AG09319 (cell line): ENCODE data around the gene TMEM86B.
"Not testable (repeated sequence)": the region's sequence is repeated elsewhere in the genome, so short reads cannot be mapped to it uniquely, and the experiment has no call there.

Source experiments
- DNase-seq: peaks from one replicate; pipeline ENCODE4 v3.0.0-alpha.2; 2010; ENCODE audit warnings: low read depth; ENCODE audit errors: extremely low read depth
- CTCF ChIP-seq: IDR thresholded peaks from 2 replicates; pipeline ENCODE4 v1.5.1; 2011; ENCODE audit warnings: low read depth, mild to moderate bottlenecking, inconsistent platforms, low read length, moderate library complexity

The TMEM86B gene

GRCh38 chr19:55209693-55210472 is 18.7 kb downstream of the TMEM86B start:
- DNase-seq = peak; percentile 69

DNA sequence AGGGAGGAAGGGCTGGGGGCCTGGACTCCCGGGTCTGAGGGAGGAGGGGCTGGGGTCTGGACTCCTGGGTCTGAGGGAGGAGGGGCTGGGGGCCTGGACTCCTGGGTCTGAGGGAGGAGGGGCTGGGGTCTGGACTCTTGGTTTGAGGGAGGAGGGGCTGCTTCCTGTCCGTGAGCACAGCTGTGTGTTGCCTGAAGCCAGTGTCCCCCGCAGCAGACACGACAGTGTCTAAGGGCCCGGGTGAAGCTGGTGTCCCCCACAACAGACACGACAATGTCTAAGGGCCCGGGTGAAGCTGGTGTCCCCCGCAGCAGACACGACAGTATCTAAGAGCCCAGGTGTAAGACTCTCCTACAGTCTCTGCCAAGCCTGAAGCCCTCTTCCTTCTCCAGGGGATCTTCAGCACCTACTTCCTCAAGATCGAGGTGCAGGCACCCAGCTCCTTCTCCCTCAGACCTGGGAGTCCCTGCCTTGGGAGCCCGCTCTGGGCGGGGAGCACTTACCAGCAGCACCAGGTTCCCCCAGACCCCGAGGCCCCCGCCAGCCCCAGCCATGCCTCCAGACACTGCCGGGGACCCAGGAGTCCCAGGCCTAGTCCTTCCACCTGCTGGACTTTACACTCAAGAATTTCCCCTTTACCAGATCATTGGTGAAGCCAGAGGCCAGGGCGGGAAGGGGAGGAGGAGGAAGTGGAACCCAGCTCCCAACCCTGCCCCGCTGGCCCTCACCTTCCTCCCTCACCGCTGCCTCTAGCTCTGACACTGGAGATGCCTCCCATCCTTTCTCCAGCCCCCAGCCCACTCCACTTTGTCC is 19.5 kb downstream of the TMEM86B start, which contains the start of gene PTPRH:
TSS of gene PTPRH (minus strand) at position 622 of the 813 bp plus-strand sequence. CDS start at position 554, 68 bp downstream.
- TF ChIP-seq CTCF = no peak
- DNase-seq = no peak

More at GRCh38 chr19:55209693-55210472, 18.7 kb downstream of the TMEM86B start:
- TF ChIP-seq CTCF = no peak

DNA sequence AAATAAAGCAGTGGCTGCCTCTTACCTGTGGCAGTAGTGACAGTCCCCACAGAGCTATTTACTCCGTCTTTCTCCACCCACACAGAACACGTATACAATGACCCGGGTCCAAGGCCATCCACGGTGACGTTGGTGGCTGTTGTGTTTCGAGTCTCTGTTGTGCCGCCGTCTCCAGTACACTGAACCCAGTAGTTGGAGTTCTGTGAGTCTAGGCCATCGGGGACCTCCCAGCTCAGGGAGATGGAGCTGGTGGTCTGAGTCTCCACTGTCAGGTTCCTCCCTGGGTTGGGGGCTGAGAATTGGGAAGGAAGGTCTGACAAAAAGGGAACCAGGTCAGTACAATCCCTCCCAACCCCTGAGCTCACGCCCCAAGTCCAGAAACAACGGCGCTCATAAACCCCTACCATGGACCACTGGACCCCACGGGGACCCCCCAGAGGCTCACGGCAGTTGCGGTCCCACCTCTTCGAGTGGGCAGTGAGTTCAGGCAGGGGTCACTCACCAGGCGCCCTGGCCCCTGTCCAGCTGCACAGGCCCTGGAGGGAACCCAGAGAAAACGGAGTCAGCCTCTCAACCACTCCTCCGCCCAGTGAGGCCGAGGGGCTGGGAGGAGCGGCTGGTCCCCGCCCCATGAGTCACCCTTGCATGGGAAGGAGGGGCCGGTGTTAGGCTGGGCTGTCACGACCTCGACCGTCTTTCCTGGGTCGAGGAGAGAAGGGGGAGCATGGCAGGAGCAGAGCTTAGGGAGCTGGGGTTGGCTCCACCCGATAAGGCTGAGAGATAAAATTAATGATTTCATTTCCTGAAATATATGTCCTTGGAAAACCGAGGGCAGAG is 21.7 kb downstream of the TMEM86B start:
- no peak for TF ChIP-seq CTCF
- peak; percentile 62 for DNase-seq

DNA sequence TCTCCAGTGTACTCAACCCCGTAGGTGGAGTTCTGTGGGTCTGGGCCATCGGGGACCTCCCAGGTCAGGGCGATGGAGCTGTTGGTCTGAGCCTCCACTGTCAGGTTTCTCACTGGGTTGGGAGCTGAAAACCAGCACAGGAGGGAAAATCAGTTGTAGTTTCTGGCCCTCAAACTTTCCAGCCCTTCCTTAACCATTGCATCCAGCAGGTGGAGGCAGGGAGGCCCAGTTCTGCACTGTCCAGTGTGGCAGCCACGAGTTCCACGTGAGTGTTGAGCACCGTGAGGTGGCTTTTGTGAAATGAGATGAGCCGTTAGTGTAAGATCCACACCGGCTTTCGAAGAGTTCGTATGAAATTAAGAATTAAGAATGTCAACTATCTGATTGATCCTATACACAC is 26.4 kb downstream of the TMEM86B start:
- peak; percentile 6 for TF ChIP-seq CTCF
- DNase-seq = not testable (repeated sequence)

- no peak for TF ChIP-seq CTCF
These were observed 28.9 kb downstream of the TMEM86B start for GRCh38 chr19:55199620-55200204.

DNA sequence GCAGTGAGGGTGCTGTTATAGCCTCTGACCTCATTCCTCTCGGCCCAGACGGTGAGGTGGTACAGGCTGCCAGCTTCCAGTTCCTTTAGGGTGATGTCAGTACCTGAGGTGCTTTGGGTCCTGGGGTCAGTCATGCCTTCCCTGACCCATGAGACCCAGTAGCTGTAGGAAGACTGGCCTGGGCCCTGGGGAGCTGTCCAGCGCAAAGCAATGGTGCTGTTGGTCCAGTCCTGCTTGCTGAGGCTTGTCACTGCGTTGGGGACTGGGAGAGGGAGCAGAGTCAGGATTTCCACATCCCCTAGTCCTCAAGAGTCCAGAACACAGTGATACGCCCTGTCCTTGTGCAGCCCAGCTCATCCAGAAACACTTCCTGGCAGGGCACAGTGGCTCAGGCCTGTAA is 29.9 kb downstream of the TMEM86B start:
- no peak for DNase-seq
- no peak for TF ChIP-seq CTCF

More at GRCh38 chr19:55199620-55200204, 28.9 kb downstream of the TMEM86B start:
- no peak for DNase-seq
